HL-60 (cell line): ENCODE results near the gene OSBP2.

Experiments
- POLR2AphosphoS5 ChIP-seq: IDR thresholded peaks from 2 replicates; pipeline ENCODE4 v1.6.1; 2012; ENCODE audit warnings: low read depth
- TF ChIP-seq, protein P1 (sequence below): IDR thresholded peaks from one replicate; pipeline ENCODE4 v1.5.1; 2011; ENCODE audit warnings: low read length, control low read depth, inconsistent platforms; ENCODE audit not compliant: insufficient read depth

- no peak for TF ChIP-seq POLR2AphosphoS5
- TF ChIP-seq, protein P1, sequence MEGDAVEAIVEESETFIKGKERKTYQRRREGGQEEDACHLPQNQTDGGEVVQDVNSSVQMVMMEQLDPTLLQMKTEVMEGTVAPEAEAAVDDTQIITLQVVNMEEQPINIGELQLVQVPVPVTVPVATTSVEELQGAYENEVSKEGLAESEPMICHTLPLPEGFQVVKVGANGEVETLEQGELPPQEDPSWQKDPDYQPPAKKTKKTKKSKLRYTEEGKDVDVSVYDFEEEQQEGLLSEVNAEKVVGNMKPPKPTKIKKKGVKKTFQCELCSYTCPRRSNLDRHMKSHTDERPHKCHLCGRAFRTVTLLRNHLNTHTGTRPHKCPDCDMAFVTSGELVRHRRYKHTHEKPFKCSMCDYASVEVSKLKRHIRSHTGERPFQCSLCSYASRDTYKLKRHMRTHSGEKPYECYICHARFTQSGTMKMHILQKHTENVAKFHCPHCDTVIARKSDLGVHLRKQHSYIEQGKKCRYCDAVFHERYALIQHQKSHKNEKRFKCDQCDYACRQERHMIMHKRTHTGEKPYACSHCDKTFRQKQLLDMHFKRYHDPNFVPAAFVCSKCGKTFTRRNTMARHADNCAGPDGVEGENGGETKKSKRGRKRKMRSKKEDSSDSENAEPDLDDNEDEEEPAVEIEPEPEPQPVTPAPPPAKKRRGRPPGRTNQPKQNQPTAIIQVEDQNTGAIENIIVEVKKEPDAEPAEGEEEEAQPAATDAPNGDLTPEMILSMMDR: no peak
Observed at GRCh38 chr22:30829901-30830550, 135.4 kb downstream of the OSBP2 start.
